K562 (cell line): ENCODE results near the gene PLEKHA7. TPM values are rescaled to one million over a fixed set of nuclear protein-coding genes. Genes with fewer than 3 reads are reported as not detected.

Experiments
- BACH1 ChIP-seq: fragments of 200-800 bp; sonication (Bioruptor generic); IDR thresholded peaks from 2 replicates; pipeline ENCODE4 v1.6.1; 2016; ENCODE audit warnings: missing genetic modification characterization, missing compliant biosample characterization
- CC2D1A ChIP-seq: fragments of 450-650 bp; IDR thresholded peaks from 2 replicates; pipeline ENCODE4 v1.6.1; 2017; ENCODE audit warnings: mild to moderate bottlenecking
- EP400 ChIP-seq: fragments of 450-650 bp; IDR thresholded peaks from 2 replicates; pipeline ENCODE4 v1.6.1; 2017; ENCODE audit warnings: antibody characterized with exemption, mild to moderate bottlenecking, moderate library complexity
- GTF2A2 ChIP-seq: IDR thresholded peaks from 2 replicates; pipeline ENCODE4 v1.6.1; 2016; ENCODE audit warnings: mild to moderate bottlenecking, missing genetic modification characterization, missing compliant biosample characterization
- NR3C1 ChIP-seq: sonication (generic); formaldehyde crosslinking; IDR thresholded peaks from 2 replicates; pipeline ENCODE4 v1.8.1; 2022; ENCODE audit warnings: missing genetic modification reagents
- SUPT5H ChIP-seq: fragments of 450-650 bp; IDR thresholded peaks from 2 replicates; pipeline ENCODE4 v1.6.1; 2016
- TARDBP ChIP-seq: fragments of 450-650 bp; IDR thresholded peaks from 2 replicates; pipeline ENCODE4 v1.6.1; 2016
- ZBED1 ChIP-seq: IDR thresholded peaks from 2 replicates; pipeline ENCODE4 v1.6.1; 2014
- ZNF175 ChIP-seq: fragments of 200-800 bp; sonication (Bioruptor generic); IDR thresholded peaks from 2 replicates; pipeline ENCODE4 v1.6.1; 2016; ENCODE audit warnings: low read depth, mild to moderate bottlenecking, missing genetic modification characterization, missing compliant biosample characterization
- ZNF282 ChIP-seq: sonication (generic); formaldehyde crosslinking; IDR thresholded peaks from 2 replicates; pipeline ENCODE4 v1.8.1; 2023; ENCODE audit warnings: missing genetic modification reagents
- ZSCAN32 ChIP-seq: fragments of 450-650 bp; formaldehyde crosslinking; IDR thresholded peaks from 2 replicates; pipeline ENCODE4 v1.4.0; 2020; ENCODE audit warnings: mild to moderate bottlenecking, moderate library complexity
- polyA plus RNA-seq, 8 experiments: library from polyadenylated mRNA; depleted of rRNA in 4 of 8; stranded (reverse) in 5 of 8; unstranded in 3 of 8; fragments of >200 nt; fragmentation: Nextera tagmentation in 2 of 8; fragmentation: Illumina TruSeq in 1 of 8; extraction: Ambion mirVana in 2 of 8; extraction: Trizol in 1 of 8; gene quantifications; 2 replicates each; pipeline versions ENCODE4 v1.2.1 to v1.2.3, GENCODE V29; 2011 to 2014; ENCODE audit warnings: inconsistent platforms in 1 of 8, missing spikeins in 1 of 8
- total RNA-seq, 7 experiments: library from RNA; depleted of rRNA in 6 of 7; stranded (reverse); fragments of >200 nt in 6 of 7; fragmentation: Illumina TruSeq in 2 of 7; extraction: Trizol in 2 of 7; gene quantifications; 2 replicates each; pipeline versions ENCODE4 v1.2.1 to v1.2.3, GENCODE V29; 2011 to 2021; ENCODE audit warnings: low replicate concordance in 1 of 7
- TF ChIP-seq, protein P1 (sequence below): fragments of 450-650 bp; IDR thresholded peaks from 2 replicates; pipeline ENCODE4 v1.6.1; 2016; ENCODE audit warnings: borderline replicate concordance
- TF ChIP-seq, protein P2 (sequence below): fragments of 450-650 bp; IDR thresholded peaks from 2 replicates; pipeline ENCODE4 v1.6.1; 2014; ENCODE audit warnings: low read depth, mild to moderate bottlenecking, moderate library complexity, borderline replicate concordance
- TF ChIP-seq, protein P3 (sequence below): fragments of 250-450 bp; sonication (Bioruptor Pico); IDR thresholded peaks from 2 replicates; pipeline ENCODE4 v1.4.0; 2020
- TF ChIP-seq, protein P4 (sequence below), 2 experiments: IDR thresholded peaks; 2 replicates each; pipeline ENCODE4 v1.6.1; 2012; ENCODE audit warnings: improper control_type of control experiment in 2 of 2, low read depth in 2 of 2, low read length in 2 of 2, borderline replicate concordance in 1 of 2
- TF ChIP-seq, protein P5 (sequence below), 3 experiments: fragments of 200-800 bp in 1 of 3; fragments of 250-450 bp in 1 of 3; fragments of 450-650 bp in 1 of 3; sonication (Bioruptor Pico) in 1 of 3; sonication (Bioruptor generic) in 1 of 3; formaldehyde crosslinking in 1 of 3; IDR thresholded peaks; 2 replicates each; pipeline versions ENCODE4 v1.6.1 to v1.8.0; 2016 to 2022; ENCODE audit warnings: mild to moderate bottlenecking in 2 of 3, missing genetic modification characterization in 2 of 3, missing compliant biosample characterization in 1 of 3, moderate library complexity in 1 of 3

Gene PLEKHA7
- total and polyA plus RNA-seq, 9 of the 15 experiments (the other 6 are each of a cell fraction or from before 2014, with no cell fraction given), result 0.06 to 0.77 (median 0.20) TPM; not detected in 1

DNA sequence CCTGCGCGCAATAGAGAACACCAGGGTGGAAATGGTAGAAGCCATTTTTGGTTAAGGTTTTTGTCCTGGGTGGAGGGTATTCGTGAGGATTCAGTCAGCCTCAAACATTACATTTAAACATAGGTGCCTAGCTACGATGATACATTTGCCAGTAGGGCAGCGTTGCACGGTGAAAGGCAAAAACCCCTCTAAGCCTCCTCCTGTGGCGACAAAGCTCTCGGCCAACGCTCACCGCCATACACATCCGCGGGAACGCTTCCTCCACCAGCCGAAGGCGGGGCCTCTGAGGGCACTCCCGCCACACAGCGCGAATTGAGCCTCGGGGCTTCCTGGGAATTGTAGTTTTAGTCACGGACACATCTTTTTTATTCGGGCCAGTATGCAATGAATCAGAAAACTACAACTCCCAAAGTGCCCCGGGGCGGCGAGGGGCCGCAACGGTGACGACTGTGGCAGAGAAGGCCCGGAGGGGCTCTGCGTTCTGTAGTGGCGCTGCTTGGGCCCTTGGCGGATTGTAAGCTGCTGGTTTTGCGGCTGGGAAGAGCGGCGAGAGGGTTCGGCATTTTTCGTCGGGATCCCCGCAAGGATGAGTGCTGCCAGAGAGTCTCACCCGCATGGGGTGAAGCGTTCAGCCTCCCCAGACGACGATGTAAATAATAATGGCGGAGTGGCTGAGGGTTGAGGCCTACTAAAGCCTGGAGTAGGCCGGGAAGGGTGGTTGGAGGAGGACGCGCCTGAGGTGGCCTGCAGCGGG lies 275.8 kb downstream of the PLEKHA7 start, which contains the start of gene C11orf58 (continued):
- TF ChIP-seq ZSCAN32, result no peak
- TF ChIP-seq, protein P1, sequence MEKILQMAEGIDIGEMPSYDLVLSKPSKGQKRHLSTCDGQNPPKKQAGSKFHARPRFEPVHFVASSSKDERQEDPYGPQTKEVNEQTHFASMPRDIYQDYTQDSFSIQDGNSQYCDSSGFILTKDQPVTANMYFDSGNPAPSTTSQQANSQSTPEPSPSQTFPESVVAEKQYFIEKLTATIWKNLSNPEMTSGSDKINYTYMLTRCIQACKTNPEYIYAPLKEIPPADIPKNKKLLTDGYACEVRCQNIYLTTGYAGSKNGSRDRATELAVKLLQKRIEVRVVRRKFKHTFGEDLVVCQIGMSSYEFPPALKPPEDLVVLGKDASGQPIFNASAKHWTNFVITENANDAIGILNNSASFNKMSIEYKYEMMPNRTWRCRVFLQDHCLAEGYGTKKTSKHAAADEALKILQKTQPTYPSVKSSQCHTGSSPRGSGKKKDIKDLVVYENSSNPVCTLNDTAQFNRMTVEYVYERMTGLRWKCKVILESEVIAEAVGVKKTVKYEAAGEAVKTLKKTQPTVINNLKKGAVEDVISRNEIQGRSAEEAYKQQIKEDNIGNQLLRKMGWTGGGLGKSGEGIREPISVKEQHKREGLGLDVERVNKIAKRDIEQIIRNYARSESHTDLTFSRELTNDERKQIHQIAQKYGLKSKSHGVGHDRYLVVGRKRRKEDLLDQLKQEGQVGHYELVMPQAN, result 0 out of 2 replicates have a peak, but pooled peaks have one; percentile 45
- 0 out of 2 replicates have a peak, but pooled peaks have one; percentile 66 for TF ChIP-seq NR3C1 (CRISPR knock-in tag)
- TF ChIP-seq, protein P2, sequence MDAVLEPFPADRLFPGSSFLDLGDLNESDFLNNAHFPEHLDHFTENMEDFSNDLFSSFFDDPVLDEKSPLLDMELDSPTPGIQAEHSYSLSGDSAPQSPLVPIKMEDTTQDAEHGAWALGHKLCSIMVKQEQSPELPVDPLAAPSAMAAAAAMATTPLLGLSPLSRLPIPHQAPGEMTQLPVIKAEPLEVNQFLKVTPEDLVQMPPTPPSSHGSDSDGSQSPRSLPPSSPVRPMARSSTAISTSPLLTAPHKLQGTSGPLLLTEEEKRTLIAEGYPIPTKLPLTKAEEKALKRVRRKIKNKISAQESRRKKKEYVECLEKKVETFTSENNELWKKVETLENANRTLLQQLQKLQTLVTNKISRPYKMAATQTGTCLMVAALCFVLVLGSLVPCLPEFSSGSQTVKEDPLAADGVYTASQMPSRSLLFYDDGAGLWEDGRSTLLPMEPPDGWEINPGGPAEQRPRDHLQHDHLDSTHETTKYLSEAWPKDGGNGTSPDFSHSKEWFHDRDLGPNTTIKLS, result peak; percentile 90
- 0 out of 2 replicates have a peak, but pooled peaks have one; percentile 70 for TF ChIP-seq BACH1
- TF ChIP-seq, protein P3, sequence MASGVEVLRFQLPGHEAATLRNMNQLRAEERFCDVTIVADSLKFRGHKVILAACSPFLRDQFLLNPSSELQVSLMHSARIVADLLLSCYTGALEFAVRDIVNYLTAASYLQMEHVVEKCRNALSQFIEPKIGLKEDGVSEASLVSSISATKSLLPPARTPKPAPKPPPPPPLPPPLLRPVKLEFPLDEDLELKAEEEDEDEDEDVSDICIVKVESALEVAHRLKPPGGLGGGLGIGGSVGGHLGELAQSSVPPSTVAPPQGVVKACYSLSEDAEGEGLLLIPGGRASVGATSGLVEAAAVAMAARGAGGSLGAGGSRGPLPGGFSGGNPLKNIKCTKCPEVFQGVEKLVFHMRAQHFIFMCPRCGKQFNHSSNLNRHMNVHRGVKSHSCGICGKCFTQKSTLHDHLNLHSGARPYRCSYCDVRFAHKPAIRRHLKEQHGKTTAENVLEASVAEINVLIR, result peak; percentile 77
- TF ChIP-seq EP400, result peak; percentile 91
- 0 out of 2 replicates have a peak, but pooled peaks have one; percentile 41 for TF ChIP-seq ZBED1
- peak; percentile 81; the same call in 1 of the 2 replicates for TF ChIP-seq ZNF175 (CRISPR knock-in tag)
- no peak for TF ChIP-seq GTF2A2 (tag)
- TF ChIP-seq, protein P4, sequence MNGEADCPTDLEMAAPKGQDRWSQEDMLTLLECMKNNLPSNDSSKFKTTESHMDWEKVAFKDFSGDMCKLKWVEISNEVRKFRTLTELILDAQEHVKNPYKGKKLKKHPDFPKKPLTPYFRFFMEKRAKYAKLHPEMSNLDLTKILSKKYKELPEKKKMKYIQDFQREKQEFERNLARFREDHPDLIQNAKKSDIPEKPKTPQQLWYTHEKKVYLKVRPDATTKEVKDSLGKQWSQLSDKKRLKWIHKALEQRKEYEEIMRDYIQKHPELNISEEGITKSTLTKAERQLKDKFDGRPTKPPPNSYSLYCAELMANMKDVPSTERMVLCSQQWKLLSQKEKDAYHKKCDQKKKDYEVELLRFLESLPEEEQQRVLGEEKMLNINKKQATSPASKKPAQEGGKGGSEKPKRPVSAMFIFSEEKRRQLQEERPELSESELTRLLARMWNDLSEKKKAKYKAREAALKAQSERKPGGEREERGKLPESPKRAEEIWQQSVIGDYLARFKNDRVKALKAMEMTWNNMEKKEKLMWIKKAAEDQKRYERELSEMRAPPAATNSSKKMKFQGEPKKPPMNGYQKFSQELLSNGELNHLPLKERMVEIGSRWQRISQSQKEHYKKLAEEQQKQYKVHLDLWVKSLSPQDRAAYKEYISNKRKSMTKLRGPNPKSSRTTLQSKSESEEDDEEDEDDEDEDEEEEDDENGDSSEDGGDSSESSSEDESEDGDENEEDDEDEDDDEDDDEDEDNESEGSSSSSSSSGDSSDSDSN (IDR thresholded peaks at IDR 0.05; ENCODE audit: borderline replicate concordance in 1 of 2, low read depth in 2 of 2, low read length in 2 of 2), result no peak
- no peak for TF ChIP-seq ZNF282 (CRISPR knock-in tag)
- peak; percentile 94 for TF ChIP-seq SUPT5H
- TF ChIP-seq CC2D1A, result peak; percentile 35; the same call in 1 of the 2 replicates
- TF ChIP-seq TARDBP, result 0 out of 2 replicates have a peak, but pooled peaks have one; percentile 32
- TF ChIP-seq, protein P5, sequence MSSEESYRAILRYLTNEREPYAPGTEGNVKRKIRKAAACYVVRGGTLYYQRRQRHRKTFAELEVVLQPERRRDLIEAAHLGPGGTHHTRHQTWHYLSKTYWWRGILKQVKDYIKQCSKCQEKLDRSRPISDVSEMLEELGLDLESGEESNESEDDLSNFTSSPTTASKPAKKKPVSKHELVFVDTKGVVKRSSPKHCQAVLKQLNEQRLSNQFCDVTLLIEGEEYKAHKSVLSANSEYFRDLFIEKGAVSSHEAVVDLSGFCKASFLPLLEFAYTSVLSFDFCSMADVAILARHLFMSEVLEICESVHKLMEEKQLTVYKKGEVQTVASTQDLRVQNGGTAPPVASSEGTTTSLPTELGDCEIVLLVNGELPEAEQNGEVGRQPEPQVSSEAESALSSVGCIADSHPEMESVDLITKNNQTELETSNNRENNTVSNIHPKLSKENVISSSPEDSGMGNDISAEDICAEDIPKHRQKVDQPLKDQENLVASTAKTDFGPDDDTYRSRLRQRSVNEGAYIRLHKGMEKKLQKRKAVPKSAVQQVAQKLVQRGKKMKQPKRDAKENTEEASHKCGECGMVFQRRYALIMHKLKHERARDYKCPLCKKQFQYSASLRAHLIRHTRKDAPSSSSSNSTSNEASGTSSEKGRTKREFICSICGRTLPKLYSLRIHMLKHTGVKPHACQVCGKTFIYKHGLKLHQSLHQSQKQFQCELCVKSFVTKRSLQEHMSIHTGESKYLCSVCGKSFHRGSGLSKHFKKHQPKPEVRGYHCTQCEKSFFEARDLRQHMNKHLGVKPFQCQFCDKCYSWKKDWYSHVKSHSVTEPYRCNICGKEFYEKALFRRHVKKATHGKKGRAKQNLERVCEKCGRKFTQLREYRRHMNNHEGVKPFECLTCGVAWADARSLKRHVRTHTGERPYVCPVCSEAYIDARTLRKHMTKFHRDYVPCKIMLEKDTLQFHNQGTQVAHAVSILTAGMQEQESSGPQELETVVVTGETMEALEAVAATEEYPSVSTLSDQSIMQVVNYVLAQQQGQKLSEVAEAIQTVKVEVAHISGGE (CRISPR knock-in tag; IDR thresholded peaks at IDR 0.05), result peak in 1 of 3 experiments; percentile 74; a peak in 1 of 6 replicates
